LNCaP clone FGC (cell line): ENCODE data around the gene XRCC5.
A peak's percentile ranks its signal among the peaks of the same experiment; 100 is the strongest.

Experiments
- DNase-seq: peaks from one replicate; pipeline ENCODE4 v3.0.0-alpha.2; 2011; ENCODE audit warnings: low read depth
- H3K4me3 ChIP-seq: 2 replicates; pipeline ENCODE4 v1.5.1; 2011; ENCODE audit warnings: mild to moderate bottlenecking, low read depth, low read length, control low read depth
- TF ChIP-seq, protein P1 (sequence below): IDR thresholded peaks from 2 replicates; pipeline ENCODE4 v1.5.1; 2012; ENCODE audit warnings: mild to moderate bottlenecking; ENCODE audit not compliant: control insufficient read depth, insufficient read depth; ENCODE audit errors: extremely low read depth

Gene XRCC5

DNA sequence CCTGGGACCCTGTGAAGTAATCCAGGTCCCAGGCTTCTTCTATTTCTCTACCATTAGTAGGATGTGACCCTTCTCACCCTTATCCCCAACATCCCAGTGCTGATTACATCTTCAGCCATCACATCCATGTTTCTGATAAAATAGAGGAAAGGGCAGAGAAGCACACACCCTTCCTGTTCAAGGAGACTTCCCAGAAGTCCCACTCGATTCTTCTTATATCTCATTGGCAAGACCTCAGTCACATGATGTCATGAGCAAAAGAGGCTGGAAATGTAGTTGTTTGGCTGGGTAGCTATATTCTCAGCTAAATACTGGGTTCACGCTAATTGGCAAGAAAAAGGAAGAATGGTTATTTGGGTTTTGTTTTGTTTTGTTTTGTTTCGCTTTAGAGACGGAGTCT, 8.0 kb upstream of the XRCC5 start:
- no peak overlapping the region for H3K4me3 ChIP-seq
- TF ChIP-seq, protein P1, sequence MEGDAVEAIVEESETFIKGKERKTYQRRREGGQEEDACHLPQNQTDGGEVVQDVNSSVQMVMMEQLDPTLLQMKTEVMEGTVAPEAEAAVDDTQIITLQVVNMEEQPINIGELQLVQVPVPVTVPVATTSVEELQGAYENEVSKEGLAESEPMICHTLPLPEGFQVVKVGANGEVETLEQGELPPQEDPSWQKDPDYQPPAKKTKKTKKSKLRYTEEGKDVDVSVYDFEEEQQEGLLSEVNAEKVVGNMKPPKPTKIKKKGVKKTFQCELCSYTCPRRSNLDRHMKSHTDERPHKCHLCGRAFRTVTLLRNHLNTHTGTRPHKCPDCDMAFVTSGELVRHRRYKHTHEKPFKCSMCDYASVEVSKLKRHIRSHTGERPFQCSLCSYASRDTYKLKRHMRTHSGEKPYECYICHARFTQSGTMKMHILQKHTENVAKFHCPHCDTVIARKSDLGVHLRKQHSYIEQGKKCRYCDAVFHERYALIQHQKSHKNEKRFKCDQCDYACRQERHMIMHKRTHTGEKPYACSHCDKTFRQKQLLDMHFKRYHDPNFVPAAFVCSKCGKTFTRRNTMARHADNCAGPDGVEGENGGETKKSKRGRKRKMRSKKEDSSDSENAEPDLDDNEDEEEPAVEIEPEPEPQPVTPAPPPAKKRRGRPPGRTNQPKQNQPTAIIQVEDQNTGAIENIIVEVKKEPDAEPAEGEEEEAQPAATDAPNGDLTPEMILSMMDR: no peak
- DNase-seq: no peak

DNA sequence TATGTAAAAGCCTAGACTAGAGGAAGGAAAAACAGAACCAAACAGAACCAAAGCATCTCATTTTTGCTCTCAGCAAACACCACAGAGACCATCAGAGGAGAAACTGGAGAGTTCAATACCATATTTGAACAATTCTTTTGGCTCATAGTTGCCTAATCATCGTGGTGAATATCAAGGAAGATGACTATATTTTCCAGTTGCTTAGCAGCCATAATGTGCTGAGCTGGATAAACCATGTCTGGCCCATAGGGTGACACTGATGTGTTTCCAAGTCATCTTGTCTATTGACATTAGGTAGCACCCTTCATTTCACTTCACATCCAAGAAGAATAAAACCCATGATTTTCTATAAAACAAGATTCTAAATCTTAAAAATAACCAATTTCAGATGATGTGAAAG, 5.9 kb upstream of the XRCC5 start:
- H3K4me3 ChIP-seq: no peak overlapping the region
- DNase-seq: no peak
- TF ChIP-seq, protein P1: no peak

DNA sequence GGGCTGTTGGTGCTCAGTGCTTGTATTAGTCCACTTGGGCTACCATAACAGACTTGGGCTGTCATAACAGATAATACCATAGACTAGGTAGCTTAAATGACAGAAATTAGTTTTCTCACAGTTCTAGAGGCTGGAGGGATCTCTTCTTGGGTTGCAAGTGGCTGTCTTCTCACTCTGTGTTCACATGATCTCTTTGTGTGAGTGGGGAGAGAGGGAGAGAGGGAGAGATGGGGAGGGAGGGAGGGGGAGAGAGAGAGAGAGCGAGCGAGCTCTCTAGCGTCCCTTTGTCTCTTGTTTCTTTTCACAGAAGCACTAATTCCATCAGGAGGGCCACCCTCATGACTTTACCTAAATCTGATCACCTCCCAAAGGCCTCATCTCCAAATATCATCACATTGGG, 4.5 kb upstream of the XRCC5 start:
- TF ChIP-seq, protein P1: no peak
- H3K4me3 ChIP-seq: no peak overlapping the region
- no peak for DNase-seq

DNA sequence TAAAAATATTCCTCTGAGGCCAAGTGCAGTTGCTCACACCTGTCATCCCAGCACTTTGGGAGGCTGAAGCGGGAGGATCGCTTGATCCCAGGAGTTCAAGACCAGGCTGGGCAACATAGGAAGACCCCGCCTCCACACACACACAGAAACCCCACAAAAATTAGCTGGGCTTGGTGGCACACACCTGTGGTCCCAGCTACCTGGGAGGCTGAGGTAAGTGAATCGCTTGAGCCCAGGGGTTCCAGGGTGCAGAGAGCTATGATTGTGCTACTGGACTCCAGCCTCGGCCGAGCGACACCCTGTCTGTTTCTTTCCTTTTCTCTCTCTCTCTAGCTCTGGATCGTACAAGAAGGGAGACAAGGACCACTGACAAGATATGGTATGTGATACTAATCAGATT, 1.8 kb upstream of the XRCC5 start:
- H3K4me3 ChIP-seq: no peak overlapping the region
- TF ChIP-seq, protein P1: no peak
- DNase-seq: no peak

DNA sequence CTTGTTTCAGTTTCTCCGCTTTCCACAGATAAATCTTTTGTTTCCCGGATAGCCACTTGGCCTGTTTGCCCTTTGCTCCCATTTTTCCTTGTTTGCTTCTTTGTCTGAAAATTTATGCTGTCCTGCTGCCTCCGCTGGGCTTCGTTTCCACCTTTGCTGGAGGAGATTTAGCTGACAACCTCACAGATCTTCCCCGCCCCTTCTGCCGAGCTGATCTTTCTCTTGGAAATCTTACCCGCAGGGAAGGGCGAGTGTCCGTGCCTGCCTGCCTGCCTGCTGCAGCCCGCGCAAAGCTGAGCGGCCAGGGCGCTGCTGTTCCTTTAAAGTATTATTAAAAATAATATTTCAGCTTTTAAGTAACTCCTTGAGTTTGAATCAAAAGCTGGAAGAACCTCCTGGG, 1.4 kb upstream of the XRCC5 start:
- no peak overlapping the region for H3K4me3 ChIP-seq
- DNase-seq: no peak

DNA sequence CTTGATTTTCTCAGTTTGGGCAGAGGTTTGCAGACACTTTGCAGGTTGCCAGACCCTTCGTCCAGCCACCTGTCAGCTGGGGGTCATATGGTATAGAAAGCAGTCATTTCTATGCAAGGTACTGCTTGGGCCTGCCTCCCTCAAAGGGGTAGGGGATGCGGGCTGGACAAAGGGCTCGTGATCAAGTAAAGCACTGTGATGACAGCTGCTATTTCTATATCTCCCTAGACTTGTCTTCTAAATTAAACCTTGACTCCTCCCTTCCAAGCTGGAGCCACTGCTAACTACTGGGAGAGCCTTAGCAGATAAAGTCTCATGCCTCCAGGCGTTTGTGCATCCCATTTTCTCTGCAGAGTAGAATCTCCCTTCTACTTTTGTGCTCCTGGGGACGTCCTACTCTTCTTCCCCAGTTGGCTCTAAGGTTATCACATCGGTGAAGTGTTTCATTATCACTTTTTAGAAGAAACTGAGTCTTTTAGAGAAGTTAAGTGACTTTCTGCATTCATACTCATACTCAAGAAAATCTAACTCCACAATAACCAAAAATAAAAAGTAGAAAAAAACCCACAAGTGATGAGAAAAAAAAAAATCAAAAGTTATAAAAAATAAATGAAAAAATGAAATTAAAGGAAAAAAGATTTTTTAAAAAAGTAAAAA, 710 bp upstream of the XRCC5 start:
- TF ChIP-seq, protein P1: no peak
- no peak for DNase-seq
- H3K4me3 ChIP-seq: peak overlapping the region; percentile 96

More for the DNA sequence above, 1.4 kb upstream of the XRCC5 start:
- TF ChIP-seq, protein P1: no peak

DNA sequence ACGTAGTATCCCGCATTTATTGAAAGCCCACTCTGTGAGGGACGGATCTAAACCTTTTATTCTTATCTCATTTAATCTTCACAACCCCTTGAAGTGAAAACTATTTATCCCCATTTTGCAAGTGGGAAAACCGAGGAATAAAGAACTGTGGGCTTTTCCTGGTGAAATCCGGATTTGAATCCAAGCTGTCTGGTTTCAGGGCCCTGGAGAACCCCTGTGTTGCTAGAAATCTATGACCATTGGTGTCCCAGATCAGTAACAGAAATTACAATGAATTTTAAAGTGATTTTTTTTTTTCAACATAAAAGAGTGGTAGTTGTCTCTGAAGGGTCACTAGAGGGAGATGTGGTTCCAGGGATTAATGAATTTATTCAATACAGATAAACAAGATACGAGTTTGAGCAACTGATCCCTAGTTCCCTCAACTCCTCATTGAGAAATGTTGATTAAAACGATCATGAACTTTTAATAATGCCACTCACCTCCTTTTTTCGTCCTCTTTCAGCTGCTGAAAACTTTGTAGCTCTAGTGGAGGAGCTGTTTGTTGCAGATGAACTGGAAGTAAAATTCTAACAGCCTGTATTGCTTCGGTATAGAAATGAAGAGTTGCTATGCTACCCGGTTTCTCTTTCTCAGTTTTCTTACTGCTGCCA, 940 bp downstream of the XRCC5 start:
- DNase-seq: no peak
- H3K4me3 ChIP-seq: peak overlapping the region; percentile 96
- TF ChIP-seq, protein P1: peak; percentile 43
